DND-41 (cell line): ENCODE data around the gene SIT1.
"Not testable (repeated sequence)": the region's sequence is repeated elsewhere in the genome, so short reads cannot be mapped to it uniquely, and the experiment has no call there.

Experiments
- CTCF ChIP-seq: IDR thresholded peaks from 2 replicates; pipeline ENCODE4 v1.5.1; 2012; ENCODE audit warnings: borderline replicate concordance, low read length, moderate library complexity, mild to moderate bottlenecking; ENCODE audit not compliant: poor library complexity, severe bottlenecking; ENCODE audit errors: extremely low read depth
- EZH2 ChIP-seq: IDR thresholded peaks from 3 replicates; pipeline ENCODE4 v1.6.1; 2012; ENCODE audit warnings: borderline replicate concordance, low read depth, mild to moderate bottlenecking, moderate library complexity, low read length, inconsistent platforms; ENCODE audit not compliant: severe bottlenecking

GRCh38 chr9:35639225-35639624 is 11.5 kb downstream of the SIT1 start:
- TF ChIP-seq EZH2, CTCF: not testable (repeated sequence)
